HCT116 (cell line): ENCODE results near the gene HADH. TPM values are rescaled to one million over a fixed set of nuclear protein-coding genes. Genes with fewer than 3 reads are reported as not detected.

Source experiments
- ATAC-seq: fragments of 200-7000 bp; cut with Tn5 transposase; 2 replicates; pipeline ENCODE4 v1.9.1; 2020; ENCODE audit warnings: mild to moderate bottlenecking, moderate library complexity
- BruUV-seq: library from RNA; stranded (reverse); fragments of 400-500 nt; replicated peaks from 2 replicates; lab custom pipeline; 2021; lab: Mats Ljungman, UMichigan
- CTCF ChIA-PET: fragments of 300-600 bp; sonication (Branson Sonifier 250); formaldehyde crosslinking; loops from one replicate; lab custom pipeline; 2021; ENCODE audit warnings: antibody characterized with exemption; lab: Charles Lee
- POLR2A ChIA-PET: fragments of 300-600, 350-600 bp; sonication (Branson Sonifier 250); formaldehyde crosslinking; loops from one replicate; lab custom pipeline; 2021; ENCODE audit warnings: antibody characterized with exemption; lab: Charles Lee
- RAD21 ChIA-PET, 2 experiments: fragments of 300-600 bp; sonication (Branson Sonifier 250); formaldehyde crosslinking; loops; one replicate each; lab custom pipeline; 2023; ENCODE audit warnings: low total read pairs in 2 of 2; ENCODE audit not compliant: uncharacterized antibody in 2 of 2, unreplicated experiment in 2 of 2, low non-redundant PET in 1 of 2; lab: Charles Lee
- DNase-seq: peaks from one replicate; pipeline ENCODE4 v3.0.0-alpha.2; 2010; ENCODE audit warnings: low read depth, low spot score
- H2AFZ ChIP-seq: fragments of 200-600 bp; shearing (Covaris generic), sonication (generic); 2 replicates; pipeline ENCODE4 v1.6.1; 2017; ENCODE audit warnings: low read depth, mixed run types, mixed read lengths, antibody characterized with exemption, low read length; ENCODE audit not compliant: poor library complexity, severe bottlenecking
- H3K27ac ChIP-seq: 2 replicates; pipeline ENCODE4 v1.5.1; 2012; ENCODE audit warnings: low read depth, low read length
- H3K27me3 ChIP-seq: fragments of 200-600 bp; sonication (generic); 2 replicates; pipeline ENCODE4 v1.6.1; 2016; ENCODE audit warnings: mixed run types, low read length, mixed read lengths; ENCODE audit not compliant: insufficient read depth
- H3K36me3 ChIP-seq, 2 experiments: fragments of 200-500 bp in 1 of 2; fragments of 200-600 bp in 1 of 2; sonication (Bioruptor generic) in 1 of 2; sonication (generic) in 1 of 2; 2 replicates each; pipeline versions ENCODE4 v1.5.1 to v1.6.1; 2014 to 2016; ENCODE audit warnings: low read length in 2 of 2, inconsistent platforms in 1 of 2, mixed read lengths in 1 of 2, mixed run types in 1 of 2; ENCODE audit not compliant: insufficient read depth in 2 of 2, control insufficient read depth in 1 of 2
- H3K4me1 ChIP-seq, 2 experiments: fragments of 200-600 bp in 1 of 2; sonication (generic) in 1 of 2; 2 replicates each; pipeline versions ENCODE4 v1.5.1 to v1.6.1; 2012 to 2017; ENCODE audit warnings: low read length in 2 of 2, inconsistent platforms in 1 of 2, mild to moderate bottlenecking in 1 of 2, mixed read lengths in 1 of 2, mixed run types in 1 of 2, moderate library complexity in 1 of 2; ENCODE audit not compliant: insufficient read depth in 2 of 2, control insufficient read depth in 1 of 2
- H3K4me2 ChIP-seq: fragments of 200-600 bp; sonication (generic); 2 replicates; pipeline ENCODE4 v1.6.1; 2017; ENCODE audit warnings: mixed run types, low read length, mixed read lengths
- H3K4me3 ChIP-seq, 2 experiments: fragments of 200-600 bp in 1 of 2; sonication (generic) in 1 of 2; replicated peaks in 1 of 2; 2 replicates each; pipeline ENCODE4 v1.5.1; 2011 to 2016; ENCODE audit warnings: low read length in 2 of 2, control low read depth in 1 of 2, low read depth in 1 of 2, mild to moderate bottlenecking in 1 of 2, mixed read lengths in 1 of 2, mixed run types in 1 of 2
- H3K79me2 ChIP-seq: fragments of 200-600 bp; sonication (generic); 2 replicates; pipeline ENCODE4 v1.6.1; 2017; ENCODE audit warnings: mild to moderate bottlenecking, mixed run types, low read length, moderate library complexity, mixed read lengths; ENCODE audit not compliant: insufficient read depth
- H3K9ac ChIP-seq: fragments of 200-600 bp; sonication (generic); 2 replicates; pipeline ENCODE4 v1.6.1; 2016; ENCODE audit warnings: low read length, mixed read lengths
- H3K9me2 ChIP-seq: fragments of 200-600 bp; sonication (generic), shearing (Covaris generic); 2 replicates; pipeline ENCODE4 v1.6.1; 2017; ENCODE audit warnings: mixed run types, mild to moderate bottlenecking, moderate library complexity; ENCODE audit not compliant: insufficient read depth
- H3K9me3 ChIP-seq, 2 experiments: fragments of 200-500 bp in 1 of 2; fragments of 200-600 bp in 1 of 2; sonication (Bioruptor generic) in 1 of 2; sonication (generic) in 1 of 2; 2 replicates each; pipeline ENCODE4 v1.6.1; 2014 to 2017; ENCODE audit warnings: low read length in 2 of 2, mixed read lengths in 2 of 2, inconsistent platforms in 1 of 2, low read depth in 1 of 2, mild to moderate bottlenecking in 1 of 2, mixed run types in 1 of 2, moderate library complexity in 1 of 2; ENCODE audit not compliant: control insufficient read depth in 1 of 2, insufficient read depth in 1 of 2
- H4K20me1 ChIP-seq: fragments of 200-600 bp; sonication (generic), shearing (Covaris generic); 2 replicates; pipeline ENCODE4 v1.6.1; 2017; ENCODE audit warnings: mixed run types, mild to moderate bottlenecking, moderate library complexity; ENCODE audit not compliant: insufficient read depth
- CBX3 ChIP-seq: IDR thresholded peaks from 2 replicates; pipeline ENCODE4 v1.6.1; 2012; ENCODE audit warnings: low read depth
- CEBPB ChIP-seq: IDR thresholded peaks from 2 replicates; pipeline ENCODE4 v1.6.1; 2012; ENCODE audit warnings: low read depth
- EGR1 ChIP-seq: IDR thresholded peaks from 2 replicates; pipeline ENCODE4 v1.6.1; 2012; ENCODE audit warnings: low read depth
- ELF1 ChIP-seq: IDR thresholded peaks from 2 replicates; pipeline ENCODE4 v1.6.1; 2012; ENCODE audit warnings: low read depth, borderline replicate concordance
- EZH2 ChIP-seq: fragments of 200-600 bp; sonication (generic); IDR thresholded peaks from 2 replicates; pipeline ENCODE4 v1.6.1; 2017; ENCODE audit warnings: antibody characterized with exemption, mixed run types
- FOSL1 ChIP-seq: IDR thresholded peaks from 2 replicates; pipeline ENCODE4 v1.6.1; 2012; ENCODE audit warnings: low read depth
- JUND ChIP-seq: IDR thresholded peaks from 2 replicates; pipeline ENCODE4 v1.6.1; 2012
- SIN3A ChIP-seq: IDR thresholded peaks from 2 replicates; pipeline ENCODE4 v1.6.1; 2012; ENCODE audit warnings: low read depth
- SRF ChIP-seq: IDR thresholded peaks from 2 replicates; pipeline ENCODE4 v1.6.1; 2012; ENCODE audit warnings: low read depth
- ZNF274 ChIP-seq: fragments of 200-500 bp; sonication (Bioruptor generic); IDR thresholded peaks from 2 replicates; pipeline ENCODE4 v1.6.1; 2014; ENCODE audit warnings: mild to moderate bottlenecking, low read depth, low read length, inconsistent platforms
- intact Hi-C: fragments of 100-400 bp; cut with micrococcal nuclease; formaldehyde crosslinking; loops from 2 replicates; pipeline ENCODE4 v1.10.0; 2022
- total RNA-seq: library from RNA; stranded (reverse); gene quantifications from one replicate; pipeline ENCODE4 v1.2.1, GENCODE V29; 2021; ENCODE audit not compliant: unreplicated experiment
- TF ChIP-seq, protein P1 (sequence below), 3 experiments: fragments of 200-600 bp in 1 of 3; sonication (generic) in 1 of 3; IDR thresholded peaks in 2 of 3; conservative IDR thresholded peaks in 1 of 3; 2 replicates each; pipeline ENCODE4 v1.5.1; 2012 to 2017; ENCODE audit warnings: low read depth in 2 of 3, low read length in 2 of 3, antibody characterized with exemption in 1 of 3, borderline replicate concordance in 1 of 3, control low read depth in 1 of 3, mild to moderate bottlenecking in 1 of 3, mixed read lengths in 1 of 3, mixed run types in 1 of 3, moderate library complexity in 1 of 3; ENCODE audit not compliant: insufficient read depth in 1 of 3
- TF ChIP-seq, protein P2 (sequence below): IDR thresholded peaks from 2 replicates; pipeline ENCODE4 v1.6.1; 2012

Gene HADH
- total RNA-seq, 1 experiment from 2014 or later, result 30.2 TPM

DNA sequence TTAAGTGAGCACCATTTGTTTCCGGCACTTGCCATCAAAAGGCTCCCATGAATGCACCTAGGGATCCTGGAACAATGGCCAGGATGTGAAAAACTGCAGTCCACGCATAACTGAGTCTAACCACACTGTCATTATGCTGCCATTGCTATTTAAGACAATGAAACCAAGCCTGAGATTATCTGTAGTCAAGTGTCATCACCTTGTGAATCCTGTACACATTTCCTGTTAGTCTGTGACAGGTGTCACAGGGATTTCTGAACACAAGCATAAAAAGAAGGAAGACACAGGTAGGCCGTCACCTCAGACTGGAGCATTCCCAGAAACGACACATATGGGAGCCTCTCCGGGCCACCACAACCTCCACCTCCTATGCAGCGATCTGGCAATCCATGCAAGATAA lies 66.7 kb downstream of the HADH start:
- DNase-seq (no peak), ATAC-seq (no peak)
- CTCF ChIA-PET, result interaction anchor here (0.6 to 1.8 kb wide), 2 partner anchors 38 to 537 kb away, joined by 5 read pairs; no protein-coding TSS in a partner anchor
- H3K27me3 ChIP-seq, result no peaks in the 10 kb centered on the region
- no peaks in the 10 kb centered on the region for H4K20me1 ChIP-seq
- intact Hi-C loops, result no loop called here
- no peak overlapping the region for H3K4me2 ChIP-seq
- H3K36me3 ChIP-seq, result no peaks in the 10 kb centered on the region
- H3K9ac ChIP-seq, result no peak overlapping the region
- no peaks in the 10 kb centered on the region for H3K9me3 ChIP-seq
- H3K27ac ChIP-seq, result no peak overlapping the region
- POLR2A ChIA-PET, result no interaction called here
- H3K9me2 ChIP-seq, result no peaks in the 10 kb centered on the region
- RAD21 ChIA-PET, result no interaction called here
- no peaks in the 10 kb centered on the region for H3K79me2 ChIP-seq
- TF ChIP-seq, protein P1, sequence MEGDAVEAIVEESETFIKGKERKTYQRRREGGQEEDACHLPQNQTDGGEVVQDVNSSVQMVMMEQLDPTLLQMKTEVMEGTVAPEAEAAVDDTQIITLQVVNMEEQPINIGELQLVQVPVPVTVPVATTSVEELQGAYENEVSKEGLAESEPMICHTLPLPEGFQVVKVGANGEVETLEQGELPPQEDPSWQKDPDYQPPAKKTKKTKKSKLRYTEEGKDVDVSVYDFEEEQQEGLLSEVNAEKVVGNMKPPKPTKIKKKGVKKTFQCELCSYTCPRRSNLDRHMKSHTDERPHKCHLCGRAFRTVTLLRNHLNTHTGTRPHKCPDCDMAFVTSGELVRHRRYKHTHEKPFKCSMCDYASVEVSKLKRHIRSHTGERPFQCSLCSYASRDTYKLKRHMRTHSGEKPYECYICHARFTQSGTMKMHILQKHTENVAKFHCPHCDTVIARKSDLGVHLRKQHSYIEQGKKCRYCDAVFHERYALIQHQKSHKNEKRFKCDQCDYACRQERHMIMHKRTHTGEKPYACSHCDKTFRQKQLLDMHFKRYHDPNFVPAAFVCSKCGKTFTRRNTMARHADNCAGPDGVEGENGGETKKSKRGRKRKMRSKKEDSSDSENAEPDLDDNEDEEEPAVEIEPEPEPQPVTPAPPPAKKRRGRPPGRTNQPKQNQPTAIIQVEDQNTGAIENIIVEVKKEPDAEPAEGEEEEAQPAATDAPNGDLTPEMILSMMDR (IDR thresholded peaks at IDR 0.05 in 2 of 3, conservative IDR thresholded peaks at IDR 0.05 in 1 of 3; ENCODE audit: borderline replicate concordance in 1 of 3, insufficient read depth in 1 of 3, low read depth in 2 of 3, low read length in 2 of 3), result no peak
- no peak for TF ChIP-seq JUND
- TF ChIP-seq EZH2, result no peak
- no peak for TF ChIP-seq SRF
- TF ChIP-seq, protein P2, sequence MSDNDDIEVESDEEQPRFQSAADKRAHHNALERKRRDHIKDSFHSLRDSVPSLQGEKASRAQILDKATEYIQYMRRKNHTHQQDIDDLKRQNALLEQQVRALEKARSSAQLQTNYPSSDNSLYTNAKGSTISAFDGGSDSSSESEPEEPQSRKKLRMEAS, result no peak
- H3K4me1 ChIP-seq, result peaks cover 0 to 22% of the 10 kb centered on the region in 2 experiments; a peak in 2 of 4 replicates
- no peak overlapping the region for H2AFZ ChIP-seq
- no TSS peak for BruUV-seq
- H3K4me3 ChIP-seq, result no peak overlapping the region

DNA sequence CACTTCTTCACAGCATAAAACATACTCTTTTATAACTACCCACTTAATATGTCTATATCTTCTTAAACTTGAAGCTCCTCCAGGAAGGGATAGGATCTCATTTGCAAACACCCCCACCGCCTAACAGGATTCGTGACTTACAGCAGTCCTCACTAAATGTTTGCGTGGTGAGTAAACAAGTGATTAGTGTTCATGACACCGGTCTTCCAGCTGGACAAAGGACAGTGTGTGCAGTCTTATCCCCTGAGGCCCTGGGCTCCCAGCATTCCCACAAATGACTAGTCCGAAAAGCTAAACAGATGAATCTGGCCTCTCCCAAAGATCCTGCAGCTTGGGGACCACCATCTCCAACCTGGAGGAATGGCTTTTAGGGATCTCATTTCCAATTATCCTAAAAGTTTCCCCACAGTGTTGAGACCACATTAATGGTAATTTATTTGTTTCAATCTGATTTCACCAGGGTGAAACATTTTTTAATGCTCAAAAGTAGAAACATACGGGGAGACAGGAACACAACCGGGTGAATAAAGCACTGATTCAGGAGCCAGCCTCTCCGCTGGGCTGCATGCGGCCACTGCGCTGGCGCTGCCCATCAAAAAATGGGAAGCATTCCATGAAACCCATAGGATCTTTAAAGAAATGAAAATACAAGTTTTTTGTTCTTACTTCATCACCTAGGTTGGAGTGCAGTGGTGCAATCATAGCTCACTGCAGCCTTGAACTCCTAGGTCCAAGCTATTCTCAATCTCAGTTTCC lies 69.2 kb downstream of the HADH start:
- ChIA-PET RAD21 (no interaction called here), POLR2A (interaction anchor here (0.9 kb wide), 1 partner anchor 21 kb away, joined by 3 read pairs; no protein-coding TSS in a partner anchor), CTCF (interaction anchor here (3.4 to 5.4 kb wide), 2 partner anchors 39 to 514 kb away, joined by 11 to 29 read pairs; no protein-coding TSS in a partner anchor)
- intact Hi-C loops, result no loop called here
- Histone ChIP-seq H2AFZ (peak overlapping the region; percentile 63), H3K27me3 (no peaks in the 10 kb centered on the region), H3K36me3 (no peaks in the 10 kb centered on the region), H3K4me2 (peak overlapping the region; percentile 54), H3K9me2 (no peaks in the 10 kb centered on the region), H3K27ac (no peak overlapping the region), H4K20me1 (no peaks in the 10 kb centered on the region), H3K4me1 (peaks cover 0 to 22% of the 10 kb centered on the region in 2 experiments; a peak in 2 of 4 replicates), H3K9me3 (no peaks in the 10 kb centered on the region), H3K4me3 (no peak overlapping the region), H3K9ac (no peak overlapping the region), H3K79me2 (no peaks in the 10 kb centered on the region)
- ATAC-seq (peak; percentile 78), DNase-seq (peak; percentile 68)
- BruUV-seq, result no TSS peak
- TF ChIP-seq CBX3, result 0 out of 2 replicates have a peak, but pooled peaks have one; percentile 73
- TF ChIP-seq CEBPB, result no peak
- peak; percentile 72 for TF ChIP-seq FOSL1
- TF ChIP-seq SRF, result no peak
- TF ChIP-seq EZH2, result no peak
- TF ChIP-seq, protein P1 (IDR thresholded peaks at IDR 0.05 in 2 of 3, conservative IDR thresholded peaks at IDR 0.05 in 1 of 3; ENCODE audit: borderline replicate concordance in 1 of 3, insufficient read depth in 1 of 3, low read depth in 2 of 3, low read length in 2 of 3), result no peak
- no peak for TF ChIP-seq EGR1
- no peak for TF ChIP-seq ZNF274
- no peak for TF ChIP-seq ELF1
- no peak; the same call in 1 of the 2 replicates for TF ChIP-seq SIN3A
